Endothelial cell of umbilical vein (primary cell): ENCODE measurements around the gene PKN2.

Experiments used
- CTCF ChIP-seq, 2 donors: IDR thresholded peaks; 1 replicate in 1 of 2; 2 replicates in 1 of 2; pipeline ENCODE4 v1.5.1; 2011; ENCODE audit warnings: low read length in 2 of 2, mild to moderate bottlenecking in 2 of 2, moderate library complexity in 2 of 2, control low read depth in 1 of 2, inconsistent platforms in 1 of 2, low read depth in 1 of 2; ENCODE audit not compliant: insufficient read depth in 1 of 2; ENCODE audit errors: extremely low read depth in 1 of 2
- EZH2 ChIP-seq: IDR thresholded peaks from 2 replicates; pipeline ENCODE4 v1.6.1; 2012; ENCODE audit warnings: borderline replicate concordance, low read depth, mild to moderate bottlenecking, moderate library complexity, low read length, inconsistent platforms; ENCODE audit not compliant: severe bottlenecking
- JUN ChIP-seq: IDR thresholded peaks from 2 replicates; pipeline ENCODE4 v1.6.1; 2011; ENCODE audit warnings: borderline replicate concordance, low read depth; ENCODE audit not compliant: insufficient read length, insufficient read depth
- POLR2A ChIP-seq: IDR thresholded peaks from 2 replicates; pipeline ENCODE4 v1.6.1; 2012; ENCODE audit warnings: low read depth, mild to moderate bottlenecking, control low read depth, low read length
- POLR2AphosphoS5 ChIP-seq: IDR thresholded peaks from 2 replicates; pipeline ENCODE4 v1.6.1; 2012; ENCODE audit warnings: low read depth, mild to moderate bottlenecking, control low read depth, low read length, moderate library complexity; ENCODE audit not compliant: insufficient read depth

DNA sequence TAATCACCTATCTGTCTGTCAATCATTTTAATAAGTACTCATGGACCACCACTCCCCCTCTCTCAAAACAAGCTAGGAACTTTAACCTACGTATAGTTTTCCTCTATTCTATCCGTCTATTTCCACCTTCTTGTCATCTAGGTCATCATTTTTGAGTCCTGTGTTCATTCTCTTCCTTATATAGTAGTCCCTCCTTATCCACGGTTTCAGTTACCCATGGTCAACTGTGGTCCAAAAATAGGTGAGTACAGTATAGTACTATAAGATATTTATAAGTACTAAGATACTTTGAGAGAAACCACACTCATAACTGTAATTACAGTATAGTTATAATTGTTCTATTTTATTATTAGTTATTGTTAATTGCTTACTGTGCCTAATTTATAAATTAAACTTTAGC is 7.5 kb downstream of the PKN2 start:
- TF ChIP-seq POLR2A (no peak), CTCF (IDR thresholded peaks at IDR 0.05; ENCODE audit: extremely low read depth in 1 of 2, insufficient read depth in 1 of 2, low read depth in 1 of 2, low read length in 2 of 2) (no peak), POLR2AphosphoS5 (no peak), EZH2 (no peak), JUN (no peak)
